ENCODE results near the gene MFNG. TPM values are rescaled to one million over a fixed set of nuclear protein-coding genes. Genes with fewer than 3 reads are reported as not detected.

Gene MFNG
- total RNA-seq, 1 experiment from 2014 or later, result 7.1 TPM

GRCh38 chr22:37419370-37419968 lies 66.7 kb downstream of the MFNG start:
- ATAC-seq (peak; percentile 11), DNase-seq (ENCODE audit: low read depth, low spot score) (no peak)
- POLR2A ChIA-PET, result interaction anchor here (0.5 kb wide), 1 partner anchor 937 kb away, joined by 13 read pairs; no protein-coding TSS in a partner anchor
- no TSS peak for BruUV-seq (replicated peaks)
- H3K9me3 ChIP-seq (ENCODE audit: control insufficient read depth, insufficient read depth, low read depth, low read length), result no peaks in the 10 kb centered on the region
- peaks cover 7% of the 10 kb centered on the region; the same call in 1 of the 2 replicates for H3K4me1 ChIP-seq (ENCODE audit: control insufficient read depth, insufficient read depth, low read length)
- CTCF ChIA-PET, result no interaction called here
- in situ Hi-C loops (cut with HindIII; ENCODE audit: low pct_unique_long_range_greater_than_20kb, low sequenced_read_pairs) (no loop called here), intact Hi-C loops (cut with micrococcal nuclease; ENCODE audit: unreplicated experiment) (no loop called here)
- TF ChIP-seq, protein P1, sequence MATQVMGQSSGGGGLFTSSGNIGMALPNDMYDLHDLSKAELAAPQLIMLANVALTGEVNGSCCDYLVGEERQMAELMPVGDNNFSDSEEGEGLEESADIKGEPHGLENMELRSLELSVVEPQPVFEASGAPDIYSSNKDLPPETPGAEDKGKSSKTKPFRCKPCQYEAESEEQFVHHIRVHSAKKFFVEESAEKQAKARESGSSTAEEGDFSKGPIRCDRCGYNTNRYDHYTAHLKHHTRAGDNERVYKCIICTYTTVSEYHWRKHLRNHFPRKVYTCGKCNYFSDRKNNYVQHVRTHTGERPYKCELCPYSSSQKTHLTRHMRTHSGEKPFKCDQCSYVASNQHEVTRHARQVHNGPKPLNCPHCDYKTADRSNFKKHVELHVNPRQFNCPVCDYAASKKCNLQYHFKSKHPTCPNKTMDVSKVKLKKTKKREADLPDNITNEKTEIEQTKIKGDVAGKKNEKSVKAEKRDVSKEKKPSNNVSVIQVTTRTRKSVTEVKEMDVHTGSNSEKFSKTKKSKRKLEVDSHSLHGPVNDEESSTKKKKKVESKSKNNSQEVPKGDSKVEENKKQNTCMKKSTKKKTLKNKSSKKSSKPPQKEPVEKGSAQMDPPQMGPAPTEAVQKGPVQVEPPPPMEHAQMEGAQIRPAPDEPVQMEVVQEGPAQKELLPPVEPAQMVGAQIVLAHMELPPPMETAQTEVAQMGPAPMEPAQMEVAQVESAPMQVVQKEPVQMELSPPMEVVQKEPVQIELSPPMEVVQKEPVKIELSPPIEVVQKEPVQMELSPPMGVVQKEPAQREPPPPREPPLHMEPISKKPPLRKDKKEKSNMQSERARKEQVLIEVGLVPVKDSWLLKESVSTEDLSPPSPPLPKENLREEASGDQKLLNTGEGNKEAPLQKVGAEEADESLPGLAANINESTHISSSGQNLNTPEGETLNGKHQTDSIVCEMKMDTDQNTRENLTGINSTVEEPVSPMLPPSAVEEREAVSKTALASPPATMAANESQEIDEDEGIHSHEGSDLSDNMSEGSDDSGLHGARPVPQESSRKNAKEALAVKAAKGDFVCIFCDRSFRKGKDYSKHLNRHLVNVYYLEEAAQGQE (IDR thresholded peaks at IDR 0.05; ENCODE audit: insufficient read depth in 1 of 2, low read depth in 2 of 2, low read length in 1 of 2), result no peak
- no peak for TF ChIP-seq TCF7L2 (IDR thresholded peaks at IDR 0.05; ENCODE audit: low read depth, low read length)
- TF ChIP-seq, protein P2, sequence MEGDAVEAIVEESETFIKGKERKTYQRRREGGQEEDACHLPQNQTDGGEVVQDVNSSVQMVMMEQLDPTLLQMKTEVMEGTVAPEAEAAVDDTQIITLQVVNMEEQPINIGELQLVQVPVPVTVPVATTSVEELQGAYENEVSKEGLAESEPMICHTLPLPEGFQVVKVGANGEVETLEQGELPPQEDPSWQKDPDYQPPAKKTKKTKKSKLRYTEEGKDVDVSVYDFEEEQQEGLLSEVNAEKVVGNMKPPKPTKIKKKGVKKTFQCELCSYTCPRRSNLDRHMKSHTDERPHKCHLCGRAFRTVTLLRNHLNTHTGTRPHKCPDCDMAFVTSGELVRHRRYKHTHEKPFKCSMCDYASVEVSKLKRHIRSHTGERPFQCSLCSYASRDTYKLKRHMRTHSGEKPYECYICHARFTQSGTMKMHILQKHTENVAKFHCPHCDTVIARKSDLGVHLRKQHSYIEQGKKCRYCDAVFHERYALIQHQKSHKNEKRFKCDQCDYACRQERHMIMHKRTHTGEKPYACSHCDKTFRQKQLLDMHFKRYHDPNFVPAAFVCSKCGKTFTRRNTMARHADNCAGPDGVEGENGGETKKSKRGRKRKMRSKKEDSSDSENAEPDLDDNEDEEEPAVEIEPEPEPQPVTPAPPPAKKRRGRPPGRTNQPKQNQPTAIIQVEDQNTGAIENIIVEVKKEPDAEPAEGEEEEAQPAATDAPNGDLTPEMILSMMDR (IDR thresholded peaks at IDR 0.05), result no peak
- no peak for TF ChIP-seq POLR2AphosphoS5 (IDR thresholded peaks at IDR 0.05; ENCODE audit: low read depth, low read length)
- TF ChIP-seq SIN3A (IDR thresholded peaks at IDR 0.05; ENCODE audit: borderline replicate concordance, insufficient read depth, low read depth, low read length), result no peak
- H3K4me3 ChIP-seq (ENCODE audit: low read depth in 2 of 2, low read length in 2 of 2), result peak overlapping the region in 1 of 2 experiments; percentile 48; a peak in 2 of 4 replicates
- no peaks in the 10 kb centered on the region for H3K36me3 ChIP-seq (ENCODE audit: control insufficient read depth, insufficient read depth, low read length)
- H3K27me3 ChIP-seq (ENCODE audit: control insufficient read depth, insufficient read depth, low read length), result no peaks in the 10 kb centered on the region
- no peak overlapping the region for H3K27ac ChIP-seq (ENCODE audit: low read length)

Other genes starting within 250 kb of the MFNG start
- gene RAC2, start 242.1 kb downstream of the MFNG start, total RNA-seq (2021; ENCODE audit: unreplicated experiment), result 1.5 TPM
- 1.3 TPM for gene CYTH4, start 203.9 kb downstream of the MFNG start, total RNA-seq (2021; ENCODE audit: unreplicated experiment)
- gene ELFN2, start 58.9 kb downstream of the MFNG start, total RNA-seq (2021; ENCODE audit: unreplicated experiment), result 2.9 TPM
- 43.1 TPM for gene CARD10, start 33.0 kb upstream of the MFNG start, total RNA-seq (2021; ENCODE audit: unreplicated experiment)
- 62.5 TPM for gene CDC42EP1, start 74.1 kb upstream of the MFNG start, total RNA-seq (2021; ENCODE audit: unreplicated experiment)
- gene LGALS2, start 93.7 kb upstream of the MFNG start, total RNA-seq (2021; ENCODE audit: unreplicated experiment), result not detected
- 45.4 TPM for gene GGA1, start 122.5 kb upstream of the MFNG start, total RNA-seq (2021; ENCODE audit: unreplicated experiment)
- gene SH3BP1, start 153.3 kb upstream of the MFNG start, total RNA-seq (2021; ENCODE audit: unreplicated experiment), result 6.8 TPM
- gene PDXP, start 172.3 kb upstream of the MFNG start, total RNA-seq (2021; ENCODE audit: unreplicated experiment), result 17.6 TPM
- gene LGALS1, start 189.3 kb upstream of the MFNG start, total RNA-seq (2021; ENCODE audit: unreplicated experiment), result 1,518 TPM
- gene NOL12, start 200.0 kb upstream of the MFNG start, total RNA-seq (2021; ENCODE audit: unreplicated experiment), result 32.7 TPM
- gene TRIOBP, start 210.7 kb upstream of the MFNG start, total RNA-seq (2021; ENCODE audit: unreplicated experiment), result 50.5 TPM

Data from Panc1 (cell line).